H7 (cell line): ENCODE results near the gene TMEM30B. TPM values are rescaled to one million over a fixed set of nuclear protein-coding genes. Genes with fewer than 3 reads are reported as not detected.

Experiments used
- total RNA-seq: library from RNA; depleted of rRNA; stranded (reverse); fragments of >200 nt; shearing (Covaris generic); gene quantifications from 2 replicates; pipeline ENCODE4 v1.2.3, GENCODE V29; 2014; rRNA removed

TMEM30B gene
- total RNA-seq, 1 experiment from 2014 or later, result 1.1 TPM

Other genes with a start within 250 kb of the TMEM30B start
- gene PRKCH, start 40.2 kb upstream of the TMEM30B start, total RNA-seq, result 6.3 and 14.9 TPM in 2 replicates